HG02678 (cell line): ENCODE results near the gene IMMP2L.
"Not testable (repeated sequence)": the region's sequence is repeated elsewhere in the genome, so short reads cannot be mapped to it uniquely, and the experiment has no call there.

Experiments
- ATAC-seq: cut with Tn5 transposase; IDR thresholded peaks from one replicate; pipeline ENCODE4 v1.9.1; 2021; ENCODE audit warnings: mild to moderate bottlenecking, moderate library complexity; ENCODE audit not compliant: unreplicated experiment

The IMMP2L gene

DNA sequence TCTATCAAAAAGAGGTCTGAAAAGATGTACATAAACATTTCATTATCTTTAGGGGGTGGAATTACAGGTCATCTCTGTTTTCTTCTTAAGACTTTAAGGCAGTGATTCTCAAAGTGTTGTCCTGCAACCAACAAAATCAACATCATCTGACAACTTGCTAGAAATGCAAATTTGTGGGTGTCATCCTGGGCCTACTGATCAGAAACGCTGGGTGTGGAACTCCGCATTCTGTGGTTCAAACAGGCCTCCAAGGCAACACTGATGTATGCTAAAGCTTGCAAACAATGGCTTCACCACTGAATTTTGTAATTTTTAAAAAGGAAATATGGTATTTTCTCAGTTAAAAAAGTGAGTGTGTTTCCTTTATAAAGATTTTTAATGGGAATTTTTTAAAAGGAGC is 873.4 kb downstream of the IMMP2L start:
- no peak for ATAC-seq

DNA sequence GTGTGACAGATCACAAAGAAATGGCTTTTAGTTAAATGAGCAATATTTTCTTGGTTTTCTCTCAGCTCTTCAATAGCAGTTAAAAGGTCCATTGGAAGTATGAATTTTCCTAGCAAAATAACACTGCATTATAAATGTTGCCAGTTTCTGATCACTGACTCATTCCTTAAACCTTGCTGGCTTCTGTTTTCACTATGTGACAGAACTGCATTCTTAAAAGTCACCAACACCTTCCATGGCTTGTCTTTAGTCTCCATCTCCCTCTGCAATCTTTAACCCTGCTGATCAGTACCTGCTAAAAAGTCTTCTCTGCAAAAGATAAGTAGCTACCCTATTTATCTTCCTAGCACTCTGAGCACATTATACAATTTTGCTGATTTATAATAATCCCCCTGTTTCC is 876.4 kb downstream of the IMMP2L start:
- ATAC-seq: no peak

DNA sequence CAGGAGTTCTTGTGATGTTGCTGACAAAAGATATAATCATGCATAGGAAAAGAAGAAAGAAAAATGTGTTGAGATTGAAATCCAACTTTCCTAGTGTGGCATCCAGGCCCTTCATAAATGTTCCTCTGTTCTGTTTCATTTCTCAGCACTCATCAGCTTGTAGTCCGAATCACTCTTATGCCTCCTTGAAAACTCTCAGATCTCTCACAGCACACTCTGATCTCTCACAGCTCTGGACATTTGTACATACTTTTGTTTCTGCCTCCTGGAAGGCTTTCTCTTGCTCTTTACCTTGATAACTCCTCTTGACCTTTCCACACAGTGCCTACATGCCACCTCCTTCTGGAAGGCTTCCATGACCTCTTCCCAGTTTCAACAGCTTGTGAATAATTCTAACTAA is 880.4 kb downstream of the IMMP2L start:
- no peak for ATAC-seq

DNA sequence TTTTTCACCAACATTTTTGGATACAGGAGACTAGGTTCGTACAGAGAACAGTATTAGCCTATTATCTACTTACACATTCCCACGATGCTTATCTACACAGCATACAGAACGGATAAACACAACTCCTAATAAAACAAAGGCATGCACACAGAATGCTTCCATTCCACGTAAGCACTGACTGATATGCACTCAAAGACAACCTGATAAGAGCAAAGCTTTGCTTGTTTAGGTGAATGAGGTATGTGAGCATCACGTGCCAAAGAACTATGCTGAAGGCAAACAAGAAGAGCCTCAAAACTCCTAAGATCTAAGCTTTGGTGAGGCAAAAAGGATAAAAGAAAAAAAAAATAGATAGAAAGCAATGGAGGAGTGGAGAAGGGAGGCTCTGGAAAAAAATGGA is 884.9 kb downstream of the IMMP2L start:
- no peak for ATAC-seq

DNA sequence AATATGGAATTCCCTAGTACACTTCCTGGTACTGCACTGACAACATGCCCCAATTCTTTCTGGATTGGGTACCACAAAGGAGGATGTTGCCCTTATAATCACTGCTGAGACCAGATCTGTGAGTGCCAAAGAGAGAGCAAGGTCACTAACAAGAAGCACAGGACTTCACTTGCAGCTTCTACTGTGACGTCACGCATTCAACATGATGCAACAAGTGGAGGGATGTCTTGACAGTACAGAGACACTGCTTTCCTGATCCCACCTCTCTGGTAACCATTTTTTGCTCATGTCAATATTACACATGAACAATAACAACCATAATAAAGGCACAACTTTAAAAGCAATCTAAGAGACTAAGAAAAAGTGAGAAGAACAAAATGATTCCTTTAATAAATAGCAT is 885.5 kb downstream of the IMMP2L start:
- ATAC-seq: no peak

DNA sequence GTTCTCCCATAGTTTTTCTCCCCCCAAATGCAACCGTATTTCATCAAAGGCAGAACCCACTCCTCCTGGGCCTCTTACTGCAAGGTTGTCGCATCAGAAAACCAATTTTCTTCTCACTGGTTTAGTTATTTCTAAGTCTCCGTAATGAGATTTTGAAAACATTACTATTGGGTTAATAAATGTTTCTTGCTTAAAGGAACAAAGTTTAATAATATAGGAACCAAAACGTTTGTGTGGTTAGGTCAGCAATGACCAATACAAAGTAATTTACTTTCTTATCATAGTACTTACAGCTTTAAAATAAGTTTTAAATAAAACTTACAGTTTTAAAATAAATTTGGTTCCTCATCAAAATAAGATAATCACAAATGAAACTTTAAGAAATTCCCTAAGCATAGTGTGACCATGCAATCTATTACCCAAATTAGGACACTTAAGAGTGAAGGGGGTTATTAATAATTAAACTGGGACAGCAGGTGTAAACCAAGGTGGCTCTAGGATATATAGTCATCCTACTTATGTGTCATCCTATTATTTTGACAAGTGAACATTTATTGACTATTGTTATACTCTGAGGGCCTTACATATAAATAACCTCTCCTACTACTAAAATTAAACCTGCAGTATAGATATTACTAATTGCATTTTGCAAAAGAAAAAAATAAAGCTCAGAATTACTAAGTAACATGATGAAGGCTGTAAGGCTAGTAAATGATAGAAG is 886.7 kb downstream of the IMMP2L start:
- ATAC-seq: no peak

DNA sequence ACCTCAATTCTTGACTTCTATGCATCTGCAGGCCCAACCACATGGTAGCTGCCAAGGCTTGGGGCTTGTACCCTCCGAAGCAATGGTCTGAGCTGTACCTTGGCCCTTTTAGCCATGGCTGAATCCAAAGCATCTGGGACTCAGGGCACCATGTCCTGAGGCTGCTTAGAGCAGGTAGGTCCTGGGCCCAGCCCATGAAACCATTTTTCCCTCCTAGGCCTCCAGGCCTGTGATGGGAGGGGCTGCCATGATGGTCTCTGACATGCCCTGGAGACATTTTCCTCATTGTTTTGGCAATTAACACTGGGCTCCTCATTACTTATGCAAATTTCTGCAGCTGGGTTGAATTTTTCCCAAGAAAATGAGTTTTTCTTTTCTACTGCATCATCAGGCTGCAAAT is 889.1 kb downstream of the IMMP2L start:
- ATAC-seq: no peak

DNA sequence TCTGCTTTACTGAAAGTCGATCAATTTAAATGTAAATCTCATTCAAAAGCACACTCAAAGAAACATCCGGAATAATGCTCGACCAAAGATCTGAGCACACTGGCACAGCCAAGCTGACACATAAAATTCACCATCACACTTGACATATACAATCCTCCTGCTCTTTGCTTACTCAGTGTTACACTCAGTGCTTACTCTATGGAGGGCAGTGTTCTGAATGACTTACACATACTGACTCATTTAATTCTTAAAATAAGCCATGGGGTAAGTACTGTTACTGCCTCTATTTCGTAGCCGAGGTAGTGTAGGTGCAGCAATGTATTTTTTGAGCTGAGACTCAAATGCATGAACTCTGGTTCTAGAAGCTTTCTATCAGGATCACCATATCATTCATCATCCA is 892.9 kb downstream of the IMMP2L start:
- no peak for ATAC-seq

DNA sequence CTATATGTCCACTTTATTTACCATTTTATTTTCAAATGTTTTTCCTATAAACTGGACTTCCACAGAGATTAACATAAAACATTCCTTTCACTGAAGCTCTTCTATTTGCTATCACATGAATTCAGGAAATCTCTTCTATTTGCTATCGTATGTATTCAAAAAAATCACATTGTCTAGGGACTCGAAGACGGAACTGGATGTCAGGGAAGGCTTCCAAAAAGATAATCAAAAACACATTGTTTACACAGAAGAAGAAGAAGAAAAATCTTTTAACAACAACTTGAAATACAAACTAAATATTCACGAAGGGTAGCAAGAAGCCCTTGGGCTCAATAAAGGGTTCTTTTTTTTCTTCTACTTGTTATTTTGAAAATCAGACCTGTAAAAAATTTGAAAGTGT is 897.5 kb downstream of the IMMP2L start:
- no peak for ATAC-seq

DNA sequence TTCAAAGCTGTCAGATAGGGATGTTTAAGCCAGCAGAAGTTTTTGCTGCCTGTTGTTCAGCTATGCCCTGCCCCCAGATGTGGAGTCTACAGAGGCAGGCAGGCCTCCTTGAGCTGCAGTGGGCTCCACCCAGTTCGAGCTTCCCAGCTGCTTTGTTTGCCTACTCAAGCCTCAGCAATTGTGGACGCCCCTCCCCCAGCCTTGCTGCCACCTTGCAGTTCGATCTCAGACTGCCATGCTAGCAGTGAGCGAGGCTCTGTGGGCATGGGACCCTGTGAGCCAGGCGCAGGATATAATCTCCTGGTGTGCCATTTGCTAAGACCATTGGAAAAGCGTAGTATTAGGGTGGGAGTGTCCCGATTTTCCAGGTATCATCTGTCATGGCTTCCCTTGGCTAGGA is 901.7 kb downstream of the IMMP2L start:
- ATAC-seq: not testable (repeated sequence)

DNA sequence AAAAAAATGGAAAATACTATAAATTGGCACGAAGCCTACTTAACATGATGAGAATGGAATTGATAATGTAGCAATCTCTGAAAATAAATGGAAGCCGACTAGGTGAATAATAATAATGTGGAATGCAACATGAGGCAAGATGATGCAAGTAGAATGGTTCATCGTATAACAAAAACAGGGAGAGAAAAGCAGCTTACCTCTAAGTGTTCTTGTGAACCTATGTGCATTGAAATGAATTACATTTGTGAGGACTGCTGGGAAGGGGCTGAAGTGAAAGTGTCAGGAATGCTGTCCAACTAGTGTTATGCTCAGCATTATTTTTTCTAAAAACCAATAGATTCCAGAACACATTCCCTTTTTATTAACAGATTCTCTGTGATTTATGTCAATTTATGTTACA is 912.0 kb downstream of the IMMP2L start:
- no peak for ATAC-seq

DNA sequence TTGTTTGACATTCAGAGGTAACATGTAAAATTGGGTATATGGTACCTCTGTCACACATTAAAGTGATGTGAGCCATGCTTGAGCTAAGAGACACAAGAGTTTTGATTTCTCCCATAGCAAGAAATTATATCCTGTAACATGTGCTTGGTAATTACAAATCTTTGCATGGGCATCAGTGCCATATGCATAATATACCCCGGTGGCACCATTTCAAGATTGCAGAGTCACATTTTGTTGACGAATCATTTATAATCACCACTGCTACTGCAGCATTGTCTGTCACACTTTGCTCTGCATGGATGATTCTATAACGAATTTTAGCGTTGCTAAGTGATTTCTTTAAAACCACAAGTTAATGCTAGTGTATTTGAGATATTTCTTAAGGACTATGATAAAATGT is 915.0 kb downstream of the IMMP2L start:
- ATAC-seq: no peak

DNA sequence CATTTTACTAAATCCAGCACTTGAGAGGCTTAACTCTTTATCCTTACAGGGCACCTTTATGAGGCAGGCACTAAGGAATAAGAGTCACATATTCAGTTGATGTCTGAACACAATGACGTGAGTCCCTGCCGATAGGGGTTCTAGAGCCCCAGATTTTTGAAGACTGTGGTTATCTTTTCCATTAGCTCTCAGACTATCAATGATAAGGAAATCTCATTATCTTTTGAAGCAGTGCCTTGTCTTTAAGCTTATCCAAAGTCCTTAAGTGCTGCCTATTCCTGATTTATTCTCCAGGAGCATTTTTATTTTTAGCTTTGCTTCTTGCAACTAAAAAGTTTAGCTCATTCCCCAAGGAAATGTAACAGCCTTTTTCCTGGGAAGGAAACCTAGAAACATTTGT is 915.5 kb downstream of the IMMP2L start:
- no peak for ATAC-seq

DNA sequence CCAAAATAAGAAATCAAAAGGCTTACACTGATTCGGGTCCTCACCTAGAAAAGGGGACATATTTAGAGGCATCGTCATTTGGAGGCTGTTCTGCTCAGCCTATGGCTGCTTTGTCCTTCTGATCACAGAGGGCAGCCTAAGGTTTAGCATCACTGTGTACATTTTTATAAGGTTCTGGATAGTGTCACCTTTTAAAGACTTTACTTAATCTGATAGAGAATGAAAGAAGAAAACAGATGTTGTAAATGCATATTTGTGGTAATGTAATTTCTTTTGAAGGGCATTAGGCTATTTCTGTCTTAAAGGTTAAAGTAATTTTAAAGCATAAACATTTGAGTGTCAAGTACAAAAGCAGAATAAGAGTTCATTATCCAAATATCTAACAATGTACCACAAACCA is 916.7 kb downstream of the IMMP2L start:
- ATAC-seq: no peak

DNA sequence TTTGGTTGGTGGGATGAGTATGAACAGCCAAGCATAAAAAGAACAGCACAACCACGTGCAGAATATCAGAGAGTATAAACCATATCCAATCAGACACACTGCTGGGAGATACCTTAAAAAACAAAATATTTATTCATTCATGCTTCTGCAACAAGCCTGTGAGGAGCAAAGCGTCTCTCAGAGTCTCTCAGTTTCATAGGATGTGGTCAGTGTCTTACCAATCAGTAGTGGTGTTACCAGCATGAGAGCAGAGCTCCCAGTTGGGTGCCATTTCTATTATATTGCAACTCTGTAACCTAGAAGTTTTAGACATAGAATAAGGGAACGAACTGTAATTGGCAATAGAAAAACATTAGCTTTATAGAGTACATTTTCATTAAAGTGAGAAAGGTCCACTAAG is 917.2 kb downstream of the IMMP2L start:
- ATAC-seq: no peak

DNA sequence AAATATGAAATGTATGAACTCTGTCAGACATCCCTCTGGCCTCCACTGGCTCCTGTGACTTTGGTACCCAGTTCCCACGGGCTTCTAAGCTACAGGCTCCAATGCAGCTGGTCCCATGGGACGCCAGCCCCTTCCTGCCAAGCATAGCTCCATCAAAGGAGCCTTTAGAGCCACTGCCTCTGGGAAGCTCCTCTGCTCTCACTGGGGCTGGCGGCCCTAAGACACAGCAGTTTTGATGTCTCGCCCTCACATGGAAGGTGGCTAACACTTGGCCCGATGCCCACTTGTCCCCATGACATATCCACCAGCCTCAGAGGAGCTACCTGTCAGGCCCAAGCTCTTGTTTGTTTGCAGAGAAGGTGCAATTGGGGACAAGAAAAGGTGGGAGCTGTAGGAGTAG is 925.0 kb downstream of the IMMP2L start:
- no peak for ATAC-seq

DNA sequence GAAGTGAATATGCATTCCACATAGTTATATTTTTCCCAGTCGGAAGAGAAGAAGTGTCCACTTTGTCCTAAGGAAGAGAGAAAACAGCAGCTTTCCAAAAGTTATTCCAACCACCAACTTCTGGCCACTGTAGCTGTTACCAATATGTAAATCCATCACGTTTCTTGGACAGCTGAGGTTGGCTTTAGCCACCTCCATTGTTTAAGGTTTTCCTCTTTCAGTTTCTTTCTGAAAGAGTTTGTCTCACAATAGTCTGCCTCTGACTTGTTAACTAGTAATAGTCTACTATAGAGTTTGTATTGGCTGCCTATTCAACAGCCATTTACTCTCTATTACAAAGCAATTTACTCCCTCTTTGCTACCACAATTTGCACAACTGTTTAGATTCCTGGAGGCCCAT is 929.0 kb downstream of the IMMP2L start:
- ATAC-seq: no peak

DNA sequence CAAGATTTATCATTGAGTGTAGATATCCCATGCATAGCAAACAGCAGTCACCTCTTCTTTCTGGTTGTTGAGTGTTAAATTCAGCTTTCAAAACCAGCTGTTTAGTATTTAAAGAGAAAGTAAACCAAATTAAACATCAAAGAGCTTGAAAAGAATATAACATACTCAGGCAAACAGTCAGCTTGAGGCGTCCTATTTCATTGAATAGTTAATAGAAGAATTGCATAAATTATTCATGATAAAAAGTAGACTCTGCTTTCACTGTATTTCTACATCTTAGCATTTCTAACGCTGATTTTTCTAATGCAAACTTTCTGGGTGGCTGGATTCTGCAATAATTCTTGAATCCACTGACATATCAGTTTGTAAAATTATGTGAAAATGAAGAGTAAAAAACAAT is 935.9 kb downstream of the IMMP2L start:
- no peak for ATAC-seq

DNA sequence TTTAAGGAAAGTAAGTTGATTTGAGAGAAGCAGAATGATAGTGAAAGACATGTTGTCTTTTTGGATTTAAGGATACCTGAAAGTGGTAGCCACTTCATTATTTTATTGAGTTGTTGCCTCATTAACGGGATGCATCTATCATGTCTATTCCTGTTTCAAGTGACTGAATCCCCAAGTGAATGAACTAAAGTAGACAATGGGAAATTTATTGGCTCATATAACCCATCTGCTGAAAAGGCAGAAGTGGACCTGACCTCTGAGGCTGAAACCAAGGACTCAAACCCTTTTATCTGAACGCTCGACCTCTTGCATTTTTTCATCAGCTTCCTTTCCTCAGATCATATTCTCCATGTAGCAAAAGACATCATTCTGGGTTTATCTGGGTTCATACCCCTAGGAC is 937.0 kb downstream of the IMMP2L start:
- ATAC-seq: no peak

DNA sequence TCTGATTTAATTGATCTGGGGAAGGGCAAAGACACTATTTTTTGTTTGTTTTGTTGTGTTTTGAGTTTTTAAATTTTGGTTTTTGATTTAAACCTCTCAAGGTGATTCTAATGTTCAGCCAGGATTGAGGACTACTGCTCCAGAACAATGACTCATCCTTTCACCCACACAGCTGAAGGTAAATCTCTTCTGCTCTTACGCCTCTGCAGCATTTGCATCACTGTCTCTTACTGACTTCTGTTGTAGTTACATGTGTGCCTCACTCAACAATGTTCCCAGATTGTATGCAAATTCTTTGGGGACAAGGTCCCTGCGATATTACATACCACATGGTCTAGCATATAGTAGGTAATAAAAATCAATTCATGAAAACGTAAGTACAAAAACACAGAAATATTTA is 938.9 kb downstream of the IMMP2L start:
- no peak for ATAC-seq

DNA sequence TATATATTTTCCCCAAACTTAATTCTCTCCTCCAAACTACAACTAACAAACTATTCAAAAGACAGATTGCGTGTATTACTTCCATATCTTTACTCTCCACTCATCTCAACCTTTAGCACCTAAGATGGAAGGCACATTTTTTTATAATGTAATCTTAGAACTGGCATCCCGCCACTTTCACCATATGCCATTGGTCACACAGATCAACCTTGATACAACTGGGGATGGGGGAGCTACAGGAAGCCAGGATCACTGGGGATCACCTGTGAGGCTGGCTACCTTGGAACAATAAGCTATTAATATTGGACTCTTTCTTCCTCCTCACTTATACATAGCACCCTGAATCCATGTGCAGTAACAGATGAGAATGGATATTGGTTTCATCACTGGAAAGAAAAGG is 941.0 kb downstream of the IMMP2L start:
- ATAC-seq: no peak

DNA sequence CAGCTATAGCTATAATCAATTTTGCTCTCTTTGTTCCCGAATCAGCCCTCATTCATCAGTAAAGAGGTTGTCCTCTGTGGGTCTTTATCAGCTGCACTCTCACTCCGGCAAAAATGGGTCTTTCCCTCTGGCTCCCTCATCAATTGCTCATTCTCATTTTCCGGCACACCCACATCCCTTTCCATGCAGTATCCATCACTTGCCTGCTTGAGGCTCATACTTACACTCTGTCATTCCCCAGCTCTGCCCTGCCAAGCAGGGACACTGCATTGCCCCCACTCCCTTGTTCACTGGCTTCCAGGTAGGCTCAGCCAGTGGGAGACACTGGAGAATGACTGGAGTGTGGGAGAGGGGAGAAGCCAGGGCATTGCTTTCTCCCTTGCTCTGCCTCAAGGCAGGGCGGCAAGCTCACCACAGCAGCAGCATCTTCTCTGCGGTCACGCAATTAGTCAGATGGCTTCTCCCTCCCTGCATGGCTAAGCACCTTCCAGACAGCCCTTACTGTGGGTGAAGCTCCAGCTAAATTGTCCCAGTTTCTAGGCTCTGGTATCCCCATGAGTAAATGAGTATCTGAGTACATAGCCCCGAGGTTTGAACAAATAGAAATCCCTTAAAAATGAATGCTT is 942.1 kb downstream of the IMMP2L start:
- ATAC-seq: no peak
